WTC11 (cell line): Measurements from ENCODE around the gene SEC16A. TPM values are rescaled to one million over a fixed set of nuclear protein-coding genes. Genes with fewer than 3 reads are reported as not detected.
A peak's percentile ranks its signal among the peaks of the same experiment; 100 is the strongest.

ENCODE experiments used
- ATAC-seq: fragments of 200-7000 bp; cut with Tn5 transposase; 2 replicates; pipeline ENCODE4 v1.10.0; 2021; ENCODE audit warnings: mild to moderate bottlenecking, moderate library complexity
- CTCF ChIA-PET: fragments of 300-600 bp; sonication (Branson Sonifier 250); formaldehyde crosslinking; loops from one replicate; lab custom pipeline; 2021; ENCODE audit warnings: antibody characterized with exemption; lab: Charles Lee
- POLR2A ChIA-PET: fragments of 350-600 bp; sonication (Branson Sonifier 250); formaldehyde crosslinking; loops from one replicate; lab custom pipeline; 2021; ENCODE audit warnings: antibody characterized with exemption; lab: Charles Lee
- DNase-seq: peaks from one replicate; pipeline ENCODE4 v3.0.0; 2021; ENCODE audit warnings: low spot score
- H3K27ac Mint-ChIP-seq: 2 replicates; pipeline ENCODE4 v1.8.0; 2021; ENCODE audit warnings: mixed read lengths
- H3K27me3 Mint-ChIP-seq: 2 replicates; pipeline ENCODE4 v1.8.0; 2021; ENCODE audit warnings: low read depth, mild to moderate bottlenecking, moderate library complexity, mixed read lengths
- H3K36me3 Mint-ChIP-seq: 2 replicates; pipeline ENCODE4 v1.8.0; 2021; ENCODE audit warnings: mixed read lengths
- H3K4me1 Mint-ChIP-seq: 2 replicates; pipeline ENCODE4 v1.8.0; 2022; ENCODE audit warnings: mixed read lengths
- H3K4me3 Mint-ChIP-seq: 2 replicates; pipeline ENCODE4 v1.8.0; 2021; ENCODE audit warnings: mild to moderate bottlenecking, moderate library complexity, mixed read lengths
- H3K9me3 Mint-ChIP-seq: 2 replicates; pipeline ENCODE4 v1.8.0; 2021; ENCODE audit warnings: mixed read lengths
- AFF4 ChIP-seq: sonication (generic); formaldehyde crosslinking; IDR thresholded peaks from 2 replicates; pipeline ENCODE4 v1.8.1; 2023; ENCODE audit warnings: mild to moderate bottlenecking, missing genetic modification reagents, borderline replicate concordance
- E2F1 ChIP-seq: sonication (generic); formaldehyde crosslinking; IDR thresholded peaks from 2 replicates; pipeline ENCODE4 v1.8.0; 2022; ENCODE audit warnings: mild to moderate bottlenecking, missing genetic modification reagents
- E2F4 ChIP-seq: sonication (generic); formaldehyde crosslinking; IDR thresholded peaks from 2 replicates; pipeline ENCODE4 v1.8.1; 2022; ENCODE audit warnings: low read depth, mild to moderate bottlenecking, moderate library complexity, missing genetic modification reagents, borderline replicate concordance
- KAT7 ChIP-seq: sonication (generic); formaldehyde crosslinking; IDR thresholded peaks from 2 replicates; pipeline ENCODE4 v1.8.1; 2023; ENCODE audit warnings: missing genetic modification reagents, mild to moderate bottlenecking, borderline replicate concordance
- total RNA-seq: library from RNA; stranded (reverse); gene quantifications from 3 replicates; pipeline ENCODE4 v1.2.3, GENCODE V29; 2021
- TF ChIP-seq, protein P1 (sequence below): sonication (generic); formaldehyde crosslinking; IDR thresholded peaks from 2 replicates; pipeline ENCODE4 v1.8.0; 2022; ENCODE audit warnings: mild to moderate bottlenecking, missing genetic modification reagents
- TF ChIP-seq, protein P2 (sequence below): sonication (generic); formaldehyde crosslinking; IDR thresholded peaks from 2 replicates; pipeline ENCODE4 v1.8.0; 2023; ENCODE audit warnings: missing genetic modification reagents, mild to moderate bottlenecking, borderline replicate concordance

SEC16A gene
- total RNA-seq, 1 experiment from 2014 or later: 70.9 TPM

GRCh38 chr9:136439481-136440408 lies 43.1 kb downstream of the SEC16A start, which contains the start of gene INPP5E (continued):
- TF ChIP-seq AFF4 (CRISPR knock-in tag) (no peak), E2F1 (CRISPR knock-in tag) (no peak)

- H3K9me3 Mint-ChIP-seq: no peaks in the 10 kb centered on the region
- peak overlapping the region; percentile 80 for H3K4me3 Mint-ChIP-seq
- TF ChIP-seq, protein P1, sequence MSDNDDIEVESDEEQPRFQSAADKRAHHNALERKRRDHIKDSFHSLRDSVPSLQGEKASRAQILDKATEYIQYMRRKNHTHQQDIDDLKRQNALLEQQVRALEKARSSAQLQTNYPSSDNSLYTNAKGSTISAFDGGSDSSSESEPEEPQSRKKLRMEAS (CRISPR knock-in tag): peak; percentile 37; the same call in 1 of the 2 replicates
- TF ChIP-seq, protein P2, sequence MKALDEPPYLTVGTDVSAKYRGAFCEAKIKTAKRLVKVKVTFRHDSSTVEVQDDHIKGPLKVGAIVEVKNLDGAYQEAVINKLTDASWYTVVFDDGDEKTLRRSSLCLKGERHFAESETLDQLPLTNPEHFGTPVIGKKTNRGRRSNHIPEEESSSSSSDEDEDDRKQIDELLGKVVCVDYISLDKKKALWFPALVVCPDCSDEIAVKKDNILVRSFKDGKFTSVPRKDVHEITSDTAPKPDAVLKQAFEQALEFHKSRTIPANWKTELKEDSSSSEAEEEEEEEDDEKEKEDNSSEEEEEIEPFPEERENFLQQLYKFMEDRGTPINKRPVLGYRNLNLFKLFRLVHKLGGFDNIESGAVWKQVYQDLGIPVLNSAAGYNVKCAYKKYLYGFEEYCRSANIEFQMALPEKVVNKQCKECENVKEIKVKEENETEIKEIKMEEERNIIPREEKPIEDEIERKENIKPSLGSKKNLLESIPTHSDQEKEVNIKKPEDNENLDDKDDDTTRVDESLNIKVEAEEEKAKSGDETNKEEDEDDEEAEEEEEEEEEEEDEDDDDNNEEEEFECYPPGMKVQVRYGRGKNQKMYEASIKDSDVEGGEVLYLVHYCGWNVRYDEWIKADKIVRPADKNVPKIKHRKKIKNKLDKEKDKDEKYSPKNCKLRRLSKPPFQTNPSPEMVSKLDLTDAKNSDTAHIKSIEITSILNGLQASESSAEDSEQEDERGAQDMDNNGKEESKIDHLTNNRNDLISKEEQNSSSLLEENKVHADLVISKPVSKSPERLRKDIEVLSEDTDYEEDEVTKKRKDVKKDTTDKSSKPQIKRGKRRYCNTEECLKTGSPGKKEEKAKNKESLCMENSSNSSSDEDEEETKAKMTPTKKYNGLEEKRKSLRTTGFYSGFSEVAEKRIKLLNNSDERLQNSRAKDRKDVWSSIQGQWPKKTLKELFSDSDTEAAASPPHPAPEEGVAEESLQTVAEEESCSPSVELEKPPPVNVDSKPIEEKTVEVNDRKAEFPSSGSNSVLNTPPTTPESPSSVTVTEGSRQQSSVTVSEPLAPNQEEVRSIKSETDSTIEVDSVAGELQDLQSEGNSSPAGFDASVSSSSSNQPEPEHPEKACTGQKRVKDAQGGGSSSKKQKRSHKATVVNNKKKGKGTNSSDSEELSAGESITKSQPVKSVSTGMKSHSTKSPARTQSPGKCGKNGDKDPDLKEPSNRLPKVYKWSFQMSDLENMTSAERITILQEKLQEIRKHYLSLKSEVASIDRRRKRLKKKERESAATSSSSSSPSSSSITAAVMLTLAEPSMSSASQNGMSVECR (CRISPR knock-in tag): 0 out of 2 replicates have a peak, but pooled peaks have one; percentile 51
- TF ChIP-seq KAT7 (CRISPR knock-in tag) (peak; percentile 23; the same call in 1 of the 2 replicates), E2F4 (CRISPR knock-in tag) (no peak)
- ATAC-seq: peak; percentile 21
- no peak overlapping the region for H3K27ac Mint-ChIP-seq
- H3K36me3 Mint-ChIP-seq: peaks cover 19% of the 10 kb centered on the region
- DNase-seq: peak; percentile 38
- H3K4me1 Mint-ChIP-seq: peaks cover 15% of the 10 kb centered on the region
- ChIA-PET POLR2A (interaction anchor here (0.7 kb wide), 1 partner anchor 76 kb away, joined by 3 read pairs; no protein-coding TSS in a partner anchor), CTCF (interaction anchor here (0.8 to 1.2 kb wide), 6 partner anchors 9 to 233 kb away, joined by 3 read pairs; no protein-coding TSS in a partner anchor)
- no peaks in the 10 kb centered on the region for H3K27me3 Mint-ChIP-seq
Measured at GRCh38 chr9:136438548-136439480, 44.0 kb downstream of the SEC16A start.
